PFSK-1 (cell line): ENCODE data around the gene HABP2.

Source experiments
- FOXP2 ChIP-seq: optimal IDR thresholded peaks from 2 replicates; pipeline ENCODE3; 2011; ENCODE audit warnings: borderline replicate concordance, control low read depth, inconsistent platforms; ENCODE audit not compliant: insufficient read depth; ENCODE audit errors: extremely low read length, extremely low read depth
- POLR2AphosphoS5 ChIP-seq: IDR thresholded peaks from 2 replicates; pipeline ENCODE4 v1.6.1; 2012; ENCODE audit warnings: low read depth, mild to moderate bottlenecking, control low read depth, low read length, moderate library complexity
- SIN3A ChIP-seq: IDR thresholded peaks from 2 replicates; pipeline ENCODE4 v1.6.1; 2012; ENCODE audit warnings: mild to moderate bottlenecking, low read length, moderate library complexity, borderline replicate concordance; ENCODE audit not compliant: insufficient read depth
- TAF1 ChIP-seq: IDR thresholded peaks from 2 replicates; pipeline ENCODE4 v1.6.1; 2012; ENCODE audit warnings: low read length, control low read depth, borderline replicate concordance; ENCODE audit not compliant: insufficient read depth
- TF ChIP-seq, protein P1 (sequence below), 2 experiments: IDR thresholded peaks; 2 replicates each; pipeline versions ENCODE4 v1.6.1 to v1.8.0; 2011 to 2012; ENCODE audit warnings: low read depth in 2 of 2, low read length in 2 of 2, control low read depth in 1 of 2, inconsistent platforms in 1 of 2, mild to moderate bottlenecking in 1 of 2, moderate library complexity in 1 of 2; ENCODE audit not compliant: insufficient read depth in 1 of 2

The HABP2 gene

DNA sequence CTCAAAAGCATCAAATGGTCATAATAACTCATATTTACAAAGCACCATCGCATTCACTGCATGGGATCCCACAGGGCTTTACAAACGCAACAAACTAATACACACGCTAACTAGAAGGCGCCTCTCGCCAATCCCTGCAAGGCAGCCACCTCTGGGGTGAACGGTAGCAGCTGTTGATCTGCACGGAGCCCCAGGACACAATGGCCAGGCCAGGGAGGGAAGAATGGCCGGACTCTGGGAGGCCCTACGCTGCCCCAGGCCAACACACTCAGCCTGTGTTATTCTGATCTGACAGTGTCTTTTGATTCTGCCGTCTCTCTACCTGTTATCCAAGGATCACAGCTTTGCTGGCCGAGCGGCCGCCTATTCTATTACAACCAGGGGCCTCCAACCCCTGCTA lies 41.8 kb downstream of the HABP2 start:
- TF ChIP-seq FOXP2 (no peak), POLR2AphosphoS5 (no peak), TAF1 (no peak), SIN3A (no peak)
- TF ChIP-seq, protein P1, sequence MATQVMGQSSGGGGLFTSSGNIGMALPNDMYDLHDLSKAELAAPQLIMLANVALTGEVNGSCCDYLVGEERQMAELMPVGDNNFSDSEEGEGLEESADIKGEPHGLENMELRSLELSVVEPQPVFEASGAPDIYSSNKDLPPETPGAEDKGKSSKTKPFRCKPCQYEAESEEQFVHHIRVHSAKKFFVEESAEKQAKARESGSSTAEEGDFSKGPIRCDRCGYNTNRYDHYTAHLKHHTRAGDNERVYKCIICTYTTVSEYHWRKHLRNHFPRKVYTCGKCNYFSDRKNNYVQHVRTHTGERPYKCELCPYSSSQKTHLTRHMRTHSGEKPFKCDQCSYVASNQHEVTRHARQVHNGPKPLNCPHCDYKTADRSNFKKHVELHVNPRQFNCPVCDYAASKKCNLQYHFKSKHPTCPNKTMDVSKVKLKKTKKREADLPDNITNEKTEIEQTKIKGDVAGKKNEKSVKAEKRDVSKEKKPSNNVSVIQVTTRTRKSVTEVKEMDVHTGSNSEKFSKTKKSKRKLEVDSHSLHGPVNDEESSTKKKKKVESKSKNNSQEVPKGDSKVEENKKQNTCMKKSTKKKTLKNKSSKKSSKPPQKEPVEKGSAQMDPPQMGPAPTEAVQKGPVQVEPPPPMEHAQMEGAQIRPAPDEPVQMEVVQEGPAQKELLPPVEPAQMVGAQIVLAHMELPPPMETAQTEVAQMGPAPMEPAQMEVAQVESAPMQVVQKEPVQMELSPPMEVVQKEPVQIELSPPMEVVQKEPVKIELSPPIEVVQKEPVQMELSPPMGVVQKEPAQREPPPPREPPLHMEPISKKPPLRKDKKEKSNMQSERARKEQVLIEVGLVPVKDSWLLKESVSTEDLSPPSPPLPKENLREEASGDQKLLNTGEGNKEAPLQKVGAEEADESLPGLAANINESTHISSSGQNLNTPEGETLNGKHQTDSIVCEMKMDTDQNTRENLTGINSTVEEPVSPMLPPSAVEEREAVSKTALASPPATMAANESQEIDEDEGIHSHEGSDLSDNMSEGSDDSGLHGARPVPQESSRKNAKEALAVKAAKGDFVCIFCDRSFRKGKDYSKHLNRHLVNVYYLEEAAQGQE (IDR thresholded peaks at IDR 0.05; ENCODE audit: insufficient read depth in 1 of 2, low read depth in 2 of 2, low read length in 2 of 2), result no peak

DNA sequence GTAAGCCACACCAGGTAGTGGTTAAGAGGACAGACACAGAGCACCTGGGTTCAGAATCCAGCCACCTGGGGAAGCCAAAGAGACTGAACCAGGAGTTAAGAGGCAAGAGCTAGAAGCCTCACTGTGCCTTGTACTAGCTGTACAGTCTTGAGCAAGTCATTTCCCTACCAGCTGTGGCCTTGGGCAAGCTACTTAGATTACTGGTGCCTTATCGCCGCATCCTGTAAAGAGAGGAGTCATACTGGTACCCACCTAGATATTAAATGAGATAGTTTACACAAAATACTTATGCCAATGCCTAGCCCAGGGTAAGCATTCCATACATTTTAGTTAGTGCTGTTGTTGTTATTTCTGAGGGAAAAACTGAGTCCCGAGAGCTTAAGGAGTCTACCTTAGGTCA lies 47.7 kb downstream of the HABP2 start:
- TF ChIP-seq, protein P1 (IDR thresholded peaks at IDR 0.05; ENCODE audit: insufficient read depth in 1 of 2, low read depth in 2 of 2, low read length in 2 of 2), result no peak
- TF ChIP-seq SIN3A (no peak), TAF1 (no peak), POLR2AphosphoS5 (no peak), FOXP2 (no peak)

DNA sequence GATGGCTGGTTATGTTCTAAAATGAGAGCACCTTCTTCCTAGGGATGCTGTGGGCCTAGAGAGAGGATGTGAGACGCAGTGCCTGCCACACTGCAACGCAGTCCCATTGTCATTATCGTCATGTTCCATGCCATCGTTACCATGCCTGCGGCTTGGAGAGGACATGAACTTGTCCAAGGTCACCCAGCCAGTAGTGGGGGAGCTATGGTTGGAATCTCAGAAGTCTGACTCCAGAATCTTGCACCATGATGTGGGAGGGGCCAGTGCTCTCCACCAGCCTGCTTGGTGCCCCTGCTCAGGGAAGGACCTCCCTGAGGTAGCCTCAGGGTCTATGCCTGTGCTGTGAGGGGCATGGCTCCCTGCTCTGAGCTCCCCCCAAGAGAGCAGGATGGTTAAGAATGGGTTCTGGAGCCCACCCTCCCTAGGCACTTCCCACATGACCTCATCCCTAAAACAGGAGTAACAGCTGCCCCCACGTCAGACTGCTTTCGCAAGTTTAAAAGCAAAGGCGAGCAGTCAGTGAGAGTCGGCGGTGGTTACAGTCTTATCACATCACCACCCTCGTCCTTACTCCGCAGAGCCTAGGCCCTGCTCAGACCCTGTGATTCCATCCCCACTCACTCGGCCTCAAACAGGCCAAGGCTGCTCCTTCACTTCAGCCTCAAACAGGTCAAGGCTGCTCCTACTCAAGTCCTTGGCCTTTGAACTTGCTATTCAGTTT lies 50.4 kb downstream of the HABP2 start:
- TF ChIP-seq, protein P1 (IDR thresholded peaks at IDR 0.05; ENCODE audit: insufficient read depth in 1 of 2, low read depth in 2 of 2, low read length in 2 of 2), result no peak
- TF ChIP-seq SIN3A (no peak), FOXP2 (no peak), TAF1 (no peak), POLR2AphosphoS5 (no peak)

DNA sequence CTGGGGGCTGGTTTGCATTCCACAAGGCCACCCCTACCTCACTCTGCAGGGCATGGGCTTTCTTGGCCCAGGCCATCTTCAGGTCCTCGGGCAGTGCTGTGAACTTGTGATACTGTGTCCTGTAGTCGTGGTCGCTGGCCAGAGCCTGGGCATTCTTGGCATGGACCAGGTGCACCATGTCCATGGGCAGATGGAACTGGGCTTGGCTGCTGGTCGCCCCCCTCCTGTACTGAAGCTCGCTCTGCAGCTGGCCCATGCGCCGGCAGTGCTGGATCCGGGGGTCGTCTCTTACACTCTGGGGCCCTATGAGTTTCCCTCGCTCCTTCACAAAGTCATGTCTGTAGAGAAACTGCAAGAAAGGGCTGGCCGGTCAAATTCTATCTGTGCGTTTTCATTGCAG lies 51.7 kb downstream of the HABP2 start:
- TF ChIP-seq FOXP2 (no peak), TAF1 (no peak), SIN3A (no peak), POLR2AphosphoS5 (no peak)
- TF ChIP-seq, protein P1 (IDR thresholded peaks at IDR 0.05; ENCODE audit: insufficient read depth in 1 of 2, low read depth in 2 of 2, low read length in 2 of 2), result no peak
